ENCODE data around the gene TAS2R5.
"Not testable (repeated sequence)": the region's sequence is repeated elsewhere in the genome, so short reads cannot be mapped to it uniquely, and the experiment has no call there.

TAS2R5 gene, protein sequence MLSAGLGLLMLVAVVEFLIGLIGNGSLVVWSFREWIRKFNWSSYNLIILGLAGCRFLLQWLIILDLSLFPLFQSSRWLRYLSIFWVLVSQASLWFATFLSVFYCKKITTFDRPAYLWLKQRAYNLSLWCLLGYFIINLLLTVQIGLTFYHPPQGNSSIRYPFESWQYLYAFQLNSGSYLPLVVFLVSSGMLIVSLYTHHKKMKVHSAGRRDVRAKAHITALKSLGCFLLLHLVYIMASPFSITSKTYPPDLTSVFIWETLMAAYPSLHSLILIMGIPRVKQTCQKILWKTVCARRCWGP

GRCh38 chr7:141789917-141790316, at the start of gene TAS2R5:
Gene TAS2R5, plus strand, starts transcription at chr7:141790217. Its CDS starts 145 bp downstream, at chr7:141790362.
- no peak for DNase-seq

- no peak for DNase-seq
Observed at GRCh38 chr7:141742229-141742628, 47.8 kb upstream of the TAS2R5 start.

- no peak for DNase-seq
Observed at GRCh38 chr7:141744131-141744530, 45.9 kb upstream of the TAS2R5 start.

- no peak for DNase-seq
Observed at GRCh38 chr7:141748396-141748795, 41.6 kb upstream of the TAS2R5 start.

GRCh38 chr7:141751904-141752303, 38.1 kb upstream of the TAS2R5 start:
- DNase-seq, result not testable (repeated sequence)

DNA sequence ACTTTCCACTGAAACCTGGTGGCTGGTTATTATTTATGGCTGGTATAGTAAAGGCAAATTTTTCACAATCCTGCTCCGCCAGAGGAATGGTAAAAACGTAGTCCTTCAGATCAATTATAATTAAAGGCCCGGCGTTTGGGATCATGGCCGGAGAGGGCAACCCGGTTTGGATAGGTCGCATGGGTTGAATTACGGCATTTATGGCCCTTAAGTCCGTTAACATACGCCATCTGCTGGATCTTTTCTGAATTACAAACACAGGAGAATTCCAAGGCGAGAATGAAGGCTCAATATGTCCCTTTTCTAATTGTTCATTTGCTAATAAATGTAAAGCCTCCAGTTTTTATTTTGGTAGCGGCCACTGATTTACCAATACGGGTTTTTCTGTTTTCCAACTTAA, 37.4 kb upstream of the TAS2R5 start:
- DNase-seq, result no peak

- DNase-seq, result peak in 1 of 2 experiments; percentile 24
Observed at GRCh38 chr7:141754939-141755338, 35.1 kb upstream of the TAS2R5 start.

DNA sequence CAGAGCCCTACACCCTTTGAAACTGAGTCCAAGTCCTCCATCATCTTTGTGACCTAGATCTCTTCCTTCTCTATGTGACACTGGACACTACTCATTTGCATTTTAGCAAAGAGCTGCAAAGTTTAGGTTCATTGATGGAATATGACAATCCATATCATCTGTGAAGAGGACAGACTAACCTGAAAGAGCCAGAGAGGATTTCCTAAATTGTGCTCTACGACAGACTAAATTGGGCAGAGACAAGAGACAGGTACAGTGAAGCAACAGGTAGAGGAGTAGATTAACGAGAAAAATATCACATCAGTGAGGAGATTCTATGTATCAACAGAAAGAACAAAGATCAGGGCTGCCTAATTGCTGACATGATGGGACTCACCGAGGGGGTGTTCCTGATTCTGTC, 26.2 kb upstream of the TAS2R5 start, which contains the start of gene TAS2R3:
Gene TAS2R3 (plus strand): TSS at position 301 of the 400 bp plus-strand sequence. CDS start 62 bp downstream, at position 363.
- DNase-seq, result no peak

DNA sequence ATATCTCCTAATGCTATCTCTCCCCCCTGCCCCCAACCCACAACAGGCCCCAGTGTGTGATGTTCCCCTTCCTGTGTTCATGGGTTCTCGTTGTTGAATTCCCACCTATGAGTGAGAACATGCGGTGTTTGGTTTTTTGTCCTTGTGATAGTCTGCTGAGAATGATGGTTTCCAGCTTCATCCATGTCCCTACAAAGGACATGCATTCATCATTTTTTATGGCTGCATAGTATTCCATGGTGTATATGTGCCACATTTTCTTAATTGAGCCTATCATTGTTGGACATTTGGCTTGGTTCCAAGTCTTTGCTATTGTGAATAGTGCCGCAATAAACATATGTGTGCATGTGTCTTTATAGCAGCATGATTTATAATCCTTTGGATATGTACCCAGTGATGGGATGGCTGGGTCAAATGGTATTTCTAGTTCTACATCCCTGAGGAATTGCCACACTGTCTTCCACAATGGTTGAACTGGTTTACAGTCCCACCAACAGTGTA, 19.9 kb upstream of the TAS2R5 start:
- DNase-seq, result not testable (repeated sequence)

GRCh38 chr7:141776374-141776773, 13.6 kb upstream of the TAS2R5 start, which contains the start of gene TAS2R4:
Gene TAS2R4, plus strand, starts transcription at chr7:141776674. Its CDS starts 1,815 bp downstream, at chr7:141778489.
- no peak for DNase-seq

- no peak for DNase-seq
Observed at GRCh38 chr7:141785706-141786552, 4.1 kb upstream of the TAS2R5 start.

DNA sequence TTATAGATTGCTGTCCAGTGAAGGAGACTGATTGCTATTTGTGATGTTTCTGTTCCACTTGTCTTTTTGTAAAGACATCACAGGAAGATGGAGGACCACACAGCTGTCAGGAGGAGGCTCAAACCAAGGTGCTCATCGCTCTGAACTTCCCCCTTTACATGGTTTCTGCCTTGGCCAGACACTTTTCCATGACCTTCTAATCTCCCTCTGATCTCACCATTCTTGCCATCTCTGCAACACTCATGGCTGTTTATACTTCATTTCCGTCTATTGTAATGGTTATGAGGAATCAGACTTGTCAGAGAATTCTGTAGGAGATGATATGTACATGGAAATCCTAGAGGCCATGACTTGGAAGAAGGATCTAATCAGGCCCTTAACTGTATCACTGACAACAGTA, 1.7 kb upstream of the TAS2R5 start:
- DNase-seq, result no peak

GRCh38 chr7:141792526-141792925, 2.5 kb downstream of the TAS2R5 start:
- no peak for DNase-seq

GRCh38 chr7:141820067-141820466, 30.1 kb downstream of the TAS2R5 start:
- no peak for DNase-seq

DNA sequence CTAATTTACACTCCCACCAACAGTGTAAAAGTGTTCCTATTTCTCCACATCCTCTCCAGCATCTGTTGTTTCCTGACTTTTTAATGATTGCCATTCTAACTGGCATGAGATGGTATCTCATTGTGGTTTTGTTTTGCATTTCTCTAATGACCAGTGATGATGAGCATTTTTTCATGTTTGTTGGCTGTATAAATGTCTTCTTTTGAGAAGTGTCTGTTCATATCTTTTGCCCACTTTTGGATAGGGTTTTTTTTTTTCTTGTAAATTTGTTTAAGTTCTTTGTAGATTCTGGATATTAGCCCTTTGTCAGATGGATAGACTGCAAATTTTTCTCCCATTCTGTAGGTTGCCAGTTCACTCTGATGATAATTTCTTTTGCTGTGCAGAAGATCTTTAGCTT, 32.4 kb downstream of the TAS2R5 start:
- DNase-seq, result not testable (repeated sequence)

- DNase-seq, result no peak
Observed at GRCh38 chr7:141837683-141838082, 47.7 kb downstream of the TAS2R5 start.

DNA sequence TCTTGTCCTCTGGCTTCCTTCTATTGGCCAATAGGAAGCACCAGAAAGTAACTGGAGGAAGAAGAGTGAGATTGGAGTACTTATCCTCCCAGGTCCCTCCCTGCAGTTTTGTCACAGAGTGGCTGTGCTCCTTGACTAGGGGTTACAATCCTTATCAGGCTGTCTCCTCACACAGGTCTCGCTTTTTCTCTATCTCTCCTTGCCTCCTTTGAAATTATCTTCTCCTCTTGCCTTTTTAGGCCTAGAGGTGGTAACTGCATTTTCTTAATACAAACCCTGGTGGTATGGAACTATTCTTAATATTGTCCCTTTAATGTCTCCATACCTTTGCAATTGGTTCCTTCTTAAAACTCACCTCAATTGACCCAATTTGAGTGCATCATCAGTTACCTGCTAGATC, 48.6 kb downstream of the TAS2R5 start:
- DNase-seq, result no peak

GRCh38 chr7:141839256-141839655, 49.2 kb downstream of the TAS2R5 start:
- DNase-seq, result no peak

GRCh38 chr7:141840708-141841107, 50.7 kb downstream of the TAS2R5 start:
- DNase-seq, result no peak
